ENCODE measurements around the gene MPP3.

DNA sequence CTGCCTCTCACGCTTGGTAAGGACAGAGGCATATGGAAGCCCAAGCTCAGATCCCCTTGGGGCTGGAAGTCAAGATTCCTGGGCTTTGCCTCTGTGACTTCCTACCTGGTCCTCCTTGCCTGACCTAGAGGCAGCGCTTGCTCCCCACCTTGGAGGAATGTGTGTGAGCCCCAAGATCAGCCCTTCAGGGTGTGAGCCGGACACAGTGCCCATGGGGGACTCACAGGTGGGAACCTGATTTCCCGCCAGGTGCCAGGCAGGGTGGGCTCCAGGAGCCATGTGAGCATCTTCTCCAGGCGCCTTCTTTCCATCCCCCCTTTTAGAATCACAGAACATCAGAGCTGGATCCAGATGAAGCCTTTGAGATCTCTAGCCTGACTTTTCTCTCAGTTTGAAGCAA is 24.2 kb upstream of the MPP3 start:
- TF ChIP-seq, protein P1, sequence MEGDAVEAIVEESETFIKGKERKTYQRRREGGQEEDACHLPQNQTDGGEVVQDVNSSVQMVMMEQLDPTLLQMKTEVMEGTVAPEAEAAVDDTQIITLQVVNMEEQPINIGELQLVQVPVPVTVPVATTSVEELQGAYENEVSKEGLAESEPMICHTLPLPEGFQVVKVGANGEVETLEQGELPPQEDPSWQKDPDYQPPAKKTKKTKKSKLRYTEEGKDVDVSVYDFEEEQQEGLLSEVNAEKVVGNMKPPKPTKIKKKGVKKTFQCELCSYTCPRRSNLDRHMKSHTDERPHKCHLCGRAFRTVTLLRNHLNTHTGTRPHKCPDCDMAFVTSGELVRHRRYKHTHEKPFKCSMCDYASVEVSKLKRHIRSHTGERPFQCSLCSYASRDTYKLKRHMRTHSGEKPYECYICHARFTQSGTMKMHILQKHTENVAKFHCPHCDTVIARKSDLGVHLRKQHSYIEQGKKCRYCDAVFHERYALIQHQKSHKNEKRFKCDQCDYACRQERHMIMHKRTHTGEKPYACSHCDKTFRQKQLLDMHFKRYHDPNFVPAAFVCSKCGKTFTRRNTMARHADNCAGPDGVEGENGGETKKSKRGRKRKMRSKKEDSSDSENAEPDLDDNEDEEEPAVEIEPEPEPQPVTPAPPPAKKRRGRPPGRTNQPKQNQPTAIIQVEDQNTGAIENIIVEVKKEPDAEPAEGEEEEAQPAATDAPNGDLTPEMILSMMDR (IDR thresholded peaks at IDR 0.05), result no peak
- TF ChIP-seq POLR2A (IDR thresholded peaks at IDR 0.05), result no peak
